CD14-positive monocyte (primary cell): ENCODE data around the gene NSUN3. TPM values are rescaled to one million over a fixed set of nuclear protein-coding genes. Genes with fewer than 3 reads are reported as not detected.

Source experiments
- DNase-seq, 3 donors: peaks; one replicate each; pipeline ENCODE4 v3.0.0-alpha.2; 2011 to 2022
- H2AFZ ChIP-seq: 2 replicates; pipeline ENCODE4 v1.6.0; 2012; ENCODE audit warnings: mild to moderate bottlenecking, low read depth, low read length, inconsistent platforms; ENCODE audit not compliant: insufficient read depth, poor library complexity, severe bottlenecking
- H3K27ac ChIP-seq, 2 donors: 1 replicate in 1 of 2; 2 replicates in 1 of 2; pipeline ENCODE4 v1.5.1; 2012 to 2013; ENCODE audit warnings: low read length in 2 of 2, control low read depth in 1 of 2, inconsistent platforms in 1 of 2, low read depth in 1 of 2, mild to moderate bottlenecking in 1 of 2
- H3K27me3 ChIP-seq, 2 donors: one replicate each; pipeline versions ENCODE4 v1.6.0 to v1.6.1; 2011 to 2013; ENCODE audit warnings: low read length in 2 of 2; ENCODE audit not compliant: control insufficient read depth in 2 of 2, insufficient read depth in 2 of 2
- H3K36me3 ChIP-seq, 2 donors: replicated peaks in 1 of 2; 1 replicate in 1 of 2; 2 replicates in 1 of 2; pipeline versions ENCODE4 v1.5.1 to v1.6.1; 2012 to 2013; ENCODE audit warnings: low read length in 2 of 2, control low read depth in 1 of 2, inconsistent platforms in 1 of 2, mild to moderate bottlenecking in 1 of 2; ENCODE audit not compliant: insufficient read depth in 2 of 2, control insufficient read depth in 1 of 2
- H3K4me1 ChIP-seq, 2 donors: 1 replicate in 1 of 2; 2 replicates in 1 of 2; pipeline versions ENCODE4 v1.5.1 to v1.6.1; 2012 to 2013; ENCODE audit warnings: low read length in 2 of 2, control low read depth in 1 of 2, inconsistent platforms in 1 of 2, mild to moderate bottlenecking in 1 of 2, moderate library complexity in 1 of 2; ENCODE audit not compliant: insufficient read depth in 2 of 2, control insufficient read depth in 1 of 2
- H3K4me2 ChIP-seq: replicated peaks from 2 replicates; pipeline ENCODE3; 2012; ENCODE audit warnings: low read length, moderate library complexity, mild to moderate bottlenecking; ENCODE audit not compliant: poor library complexity, severe bottlenecking; ENCODE audit errors: extremely low read depth
- H3K4me3 ChIP-seq, 3 experiments: fragments of 200-600 bp in 1 of 3; sonication (generic) in 1 of 3; replicated peaks in 1 of 3; 1 replicate in 2 of 3; 2 replicates in 1 of 3; pipeline ENCODE4 v1.5.1; 2011 to 2013; ENCODE audit warnings: low read length in 3 of 3, mild to moderate bottlenecking in 3 of 3, control low read depth in 2 of 3, low read depth in 2 of 3, inconsistent platforms in 1 of 3, moderate library complexity in 1 of 3
- H3K79me2 ChIP-seq: 2 replicates; pipeline ENCODE4 v1.6.0; 2012; ENCODE audit warnings: mild to moderate bottlenecking, control low read depth, inconsistent platforms, low read length, moderate library complexity; ENCODE audit not compliant: insufficient read depth
- H3K9ac ChIP-seq: 2 replicates; pipeline ENCODE4 v1.6.0; 2017; ENCODE audit warnings: low read length, mild to moderate bottlenecking; ENCODE audit not compliant: insufficient read depth, poor library complexity, severe bottlenecking
- H3K9me3 ChIP-seq, 2 donors: replicated peaks in 1 of 2; 1 replicate in 1 of 2; 2 replicates in 1 of 2; pipeline versions ENCODE4 v1.5.1 to v1.6.1; 2012 to 2013; ENCODE audit warnings: low read length in 2 of 2, control low read depth in 1 of 2; ENCODE audit not compliant: control insufficient read depth in 1 of 2, insufficient read depth in 1 of 2
- H4K20me1 ChIP-seq: 2 replicates; pipeline ENCODE4 v1.6.0; 2012; ENCODE audit warnings: mild to moderate bottlenecking, low read length, control low read depth, moderate library complexity; ENCODE audit not compliant: insufficient read depth
- H3K27ac Mint-ChIP-seq, 7 donors: one replicate each; pipeline ENCODE4 v1.8.0; 2020; ENCODE audit warnings: mild to moderate bottlenecking in 7 of 7, mixed read lengths in 7 of 7, moderate library complexity in 6 of 7, inconsistent platforms in 2 of 7
- H3K27me3 Mint-ChIP-seq, 3 donors: one replicate each; pipeline ENCODE4 v1.8.0; 2021 to 2022; ENCODE audit warnings: low read depth in 3 of 3, mild to moderate bottlenecking in 3 of 3, mixed read lengths in 3 of 3, moderate library complexity in 3 of 3, inconsistent platforms in 1 of 3
- H3K36me3 Mint-ChIP-seq, 2 donors: one replicate each; pipeline ENCODE4 v1.8.0; 2020; ENCODE audit warnings: mixed read lengths in 2 of 2, inconsistent platforms in 1 of 2, mild to moderate bottlenecking in 1 of 2
- H3K4me1 Mint-ChIP-seq: one replicate; pipeline ENCODE4 v1.8.0; 2020; ENCODE audit warnings: mild to moderate bottlenecking, mixed read lengths
- H3K4me3 Mint-ChIP-seq, 2 donors: one replicate each; pipeline ENCODE4 v1.8.0; 2020; ENCODE audit warnings: mild to moderate bottlenecking in 2 of 2, mixed read lengths in 2 of 2, moderate library complexity in 1 of 2
- H3K9me3 Mint-ChIP-seq, 7 donors: one replicate each; pipeline ENCODE4 v1.8.0; 2020 to 2022; ENCODE audit warnings: mixed read lengths in 7 of 7, mild to moderate bottlenecking in 6 of 7, moderate library complexity in 6 of 7, inconsistent platforms in 2 of 7
- CTCF ChIP-seq: fragments of 200-600 bp; IDR thresholded peaks from one replicate; pipeline ENCODE4 v1.8.0; 2022; ENCODE audit warnings: antibody characterized with exemption, mild to moderate bottlenecking
- WGBS: methylation state at CpG from one replicate; pipeline ENCODE4 v1.1.5; 2013; ENCODE audit warnings: missing lambda C conversion rate; ENCODE audit not compliant: insufficient coverage; 5-methylcytosine and 5-hydroxymethylcytosine counted together
- intact Hi-C, 2 donors: fragments of 100-400 bp; cut with micrococcal nuclease; formaldehyde crosslinking; loops; one replicate each; pipeline versions ENCODE4 v1.15.0 to v1.15.1; 2023
- polyA plus RNA-seq, 3 donors: library from polyadenylated mRNA; depleted of rRNA in 1 of 3; unstranded in 2 of 3; stranded (reverse) in 1 of 3; fragments of 300-500 nt in 2 of 3; fragments of >200 nt in 1 of 3; fragmentation: Illumina TruSeq in 2 of 3; gene quantifications; 1 replicate in 2 of 3; 2 replicates in 1 of 3; pipeline ENCODE4 v1.2.3, GENCODE V29; 2012 to 2021

Gene NSUN3
- polyA plus RNA-seq, 3 donors, result 6.6 to 8.8 (median 7.2) TPM

GRCh38 chr3:94050546-94050945 is 12.3 kb upstream of the NSUN3 start:
- no peaks in the 10 kb centered on the region for H3K9me3 ChIP-seq
- Mint-ChIP-seq H3K27me3 (no peaks in the 10 kb centered on the region), H3K36me3 (peaks cover 0 to 5% of the 10 kb centered on the region in 2 donors), H3K4me1 (no peaks in the 10 kb centered on the region), H3K9me3 (peaks cover 0 to 3% (median under 1%) of the 10 kb centered on the region in 7 donors), H3K4me3 (no peak overlapping the region), H3K27ac (no peak overlapping the region)
- no peaks in the 10 kb centered on the region for H3K4me1 ChIP-seq
- no peaks in the 10 kb centered on the region for H3K79me2 ChIP-seq
- H4K20me1 ChIP-seq, result no peaks in the 10 kb centered on the region
- H3K27ac ChIP-seq, result no peak overlapping the region
- no peaks in the 10 kb centered on the region for H3K36me3 ChIP-seq
- H3K4me2 ChIP-seq, result no peak overlapping the region
- no peak overlapping the region for H3K4me3 ChIP-seq
- H2AFZ ChIP-seq, result no peak overlapping the region
- H3K9ac ChIP-seq, result no peak overlapping the region
- H3K27me3 ChIP-seq, result no peaks in the 10 kb centered on the region
- DNase-seq, result no peak
- intact Hi-C loops, result no loop called here
- no peak for TF ChIP-seq CTCF

GRCh38 chr3:94061297-94061696 is 1.6 kb upstream of the NSUN3 start:
- peaks cover 0 to 9% of the 10 kb centered on the region in 2 donors for H3K36me3 ChIP-seq
- no peak overlapping the region for H3K4me2 ChIP-seq
- H3K9me3 Mint-ChIP-seq, result no peaks in the 10 kb centered on the region
- H4K20me1 ChIP-seq, result no peaks in the 10 kb centered on the region
- peaks cover 34 to 39% of the 10 kb centered on the region in 2 donors for H3K4me1 ChIP-seq
- H3K27ac Mint-ChIP-seq, result no peak overlapping the region
- no peak for TF ChIP-seq CTCF
- peaks cover 20 to 21% of the 10 kb centered on the region in 2 donors for H3K36me3 Mint-ChIP-seq
- no peak overlapping the region for H3K4me3 Mint-ChIP-seq
- 100% methylated on average over 7 of the region's 13 CpGs for whole genome bisulfite sequencing
- H3K9ac ChIP-seq, result no peak overlapping the region
- H3K4me1 Mint-ChIP-seq, result peaks cover 35% of the 10 kb centered on the region
- no peak overlapping the region for H3K27ac ChIP-seq
- no peaks in the 10 kb centered on the region for H3K27me3 ChIP-seq
- peaks cover 28% of the 10 kb centered on the region for H3K79me2 ChIP-seq
- intact Hi-C loops, result loop anchor here in 1 of 2 donors (5.0 kb wide), 1 partner anchor 79 kb away; the partner anchor contains the start of gene ARL13B
- no peak overlapping the region for H3K4me3 ChIP-seq
- H2AFZ ChIP-seq, result no peak overlapping the region
- H3K9me3 ChIP-seq, result no peaks in the 10 kb centered on the region
- H3K27me3 Mint-ChIP-seq, result peaks cover 0 to 1% (median 0%) of the 10 kb centered on the region in 3 donors
- no peak for DNase-seq
